ENCODE results near the gene RANBP1.

Gene RANBP1

GRCh38 chr22:20108757-20109230, 7.1 kb upstream of the RANBP1 start:
- Histone ChIP-seq H3K9ac (ENCODE audit: low read length in 5 of 5) (no peak overlapping the region), H3K9me3 (ENCODE audit: control insufficient read depth in 5 of 5, low read length in 5 of 5) (no peaks in the 10 kb centered on the region), H3K4me3 (ENCODE audit: low read depth in 1 of 5, low read length in 5 of 5) (no peak overlapping the region), H3K4me1 (ENCODE audit: control insufficient read depth in 5 of 5, insufficient read depth in 5 of 5, low read length in 5 of 5) (peaks cover 0 to 4% (median 0%) of the 10 kb centered on the region in 5 donors), H3K27ac (ENCODE audit: low read depth, low read length) (no peak overlapping the region), H3K36me3 (ENCODE audit: control insufficient read depth in 5 of 5, insufficient read depth in 5 of 5, low read length in 5 of 5) (peaks cover 0 to 96% (median 92%) of the 10 kb centered on the region in 5 donors), H3K27me3 (ENCODE audit: control insufficient read depth in 5 of 5, insufficient read depth in 4 of 5, low read length in 5 of 5) (no peaks in the 10 kb centered on the region)

GRCh38 chr22:20109411-20110358, 6.2 kb upstream of the RANBP1 start:
- Histone ChIP-seq H3K27ac (ENCODE audit: low read depth, low read length) (no peak overlapping the region), H3K4me3 (ENCODE audit: low read depth in 1 of 5, low read length in 5 of 5) (no peak overlapping the region), H3K9ac (ENCODE audit: low read length in 5 of 5) (no peak overlapping the region), H3K9me3 (ENCODE audit: control insufficient read depth in 5 of 5, low read length in 5 of 5) (no peaks in the 10 kb centered on the region), H3K4me1 (ENCODE audit: control insufficient read depth in 5 of 5, insufficient read depth in 5 of 5, low read length in 5 of 5) (peaks cover 0 to 4% (median 0%) of the 10 kb centered on the region in 5 donors), H3K36me3 (ENCODE audit: control insufficient read depth in 5 of 5, insufficient read depth in 5 of 5, low read length in 5 of 5) (peaks cover 0 to 99% (median 96%) of the 10 kb centered on the region in 5 donors), H3K27me3 (ENCODE audit: control insufficient read depth in 5 of 5, insufficient read depth in 4 of 5, low read length in 5 of 5) (no peaks in the 10 kb centered on the region)

- no peaks in the 10 kb centered on the region for H3K9me3 ChIP-seq (ENCODE audit: control insufficient read depth in 5 of 5, low read length in 5 of 5)
- H3K4me1 ChIP-seq (ENCODE audit: control insufficient read depth in 5 of 5, insufficient read depth in 5 of 5, low read length in 5 of 5), result peaks cover 0 to 10% (median 5%) of the 10 kb centered on the region in 5 donors
- no peak overlapping the region for H3K9ac ChIP-seq (ENCODE audit: low read length in 5 of 5)
- H3K27ac ChIP-seq (ENCODE audit: low read depth, low read length), result no peak overlapping the region
- peaks cover 0 to 98% (median 96%) of the 10 kb centered on the region in 5 donors for H3K36me3 ChIP-seq (ENCODE audit: control insufficient read depth in 5 of 5, insufficient read depth in 5 of 5, low read length in 5 of 5)
- no peak overlapping the region for H3K4me3 ChIP-seq (ENCODE audit: low read depth in 1 of 5, low read length in 5 of 5)
- no peaks in the 10 kb centered on the region for H3K27me3 ChIP-seq (ENCODE audit: control insufficient read depth in 5 of 5, insufficient read depth in 4 of 5, low read length in 5 of 5)
Measured at GRCh38 chr22:20110359-20110985, 5.4 kb upstream of the RANBP1 start.

- peaks cover 0 to 96% (median 92%) of the 10 kb centered on the region in 5 donors for H3K36me3 ChIP-seq (ENCODE audit: control insufficient read depth in 5 of 5, insufficient read depth in 5 of 5, low read length in 5 of 5)
- no peak overlapping the region for H3K4me3 ChIP-seq (ENCODE audit: low read depth in 1 of 5, low read length in 5 of 5)
- H3K9ac ChIP-seq (ENCODE audit: low read length in 5 of 5), result no peak overlapping the region
- H3K4me1 ChIP-seq (ENCODE audit: control insufficient read depth in 5 of 5, insufficient read depth in 5 of 5, low read length in 5 of 5), result peaks cover 0 to 17% (median 12%) of the 10 kb centered on the region in 5 donors
- H3K27ac ChIP-seq (ENCODE audit: low read depth, low read length), result no peak overlapping the region
- no peaks in the 10 kb centered on the region for H3K9me3 ChIP-seq (ENCODE audit: control insufficient read depth in 5 of 5, low read length in 5 of 5)
- H3K27me3 ChIP-seq (ENCODE audit: control insufficient read depth in 5 of 5, insufficient read depth in 4 of 5, low read length in 5 of 5), result no peaks in the 10 kb centered on the region
Measured at GRCh38 chr22:20111045-20111688, 4.7 kb upstream of the RANBP1 start.

GRCh38 chr22:20111689-20112622, 3.9 kb upstream of the RANBP1 start:
- H3K4me3 ChIP-seq (ENCODE audit: low read depth in 1 of 5, low read length in 5 of 5), result no peak overlapping the region
- peaks cover 0 to 24% (median 18%) of the 10 kb centered on the region in 5 donors for H3K4me1 ChIP-seq (ENCODE audit: control insufficient read depth in 5 of 5, insufficient read depth in 5 of 5, low read length in 5 of 5)
- peaks cover 0 to 88% (median 84%) of the 10 kb centered on the region in 5 donors for H3K36me3 ChIP-seq (ENCODE audit: control insufficient read depth in 5 of 5, insufficient read depth in 5 of 5, low read length in 5 of 5)
- no peaks in the 10 kb centered on the region for H3K27me3 ChIP-seq (ENCODE audit: control insufficient read depth in 5 of 5, insufficient read depth in 4 of 5, low read length in 5 of 5)
- peak overlapping the region in 2 of 5 donors; percentile 3 to 27 for H3K9ac ChIP-seq (ENCODE audit: low read length in 5 of 5)
- H3K27ac ChIP-seq (ENCODE audit: low read depth, low read length), result no peak overlapping the region
- no peaks in the 10 kb centered on the region for H3K9me3 ChIP-seq (ENCODE audit: control insufficient read depth in 5 of 5, low read length in 5 of 5)

- Histone ChIP-seq H3K4me3 (ENCODE audit: low read depth in 1 of 5, low read length in 5 of 5) (no peak overlapping the region), H3K9me3 (ENCODE audit: control insufficient read depth in 5 of 5, low read length in 5 of 5) (no peaks in the 10 kb centered on the region), H3K27me3 (ENCODE audit: control insufficient read depth in 5 of 5, insufficient read depth in 4 of 5, low read length in 5 of 5) (no peaks in the 10 kb centered on the region), H3K9ac (ENCODE audit: low read length in 5 of 5) (peak overlapping the region in 2 of 5 donors; percentile 3 to 27), H3K4me1 (ENCODE audit: control insufficient read depth in 5 of 5, insufficient read depth in 5 of 5, low read length in 5 of 5) (peaks cover 0 to 27% (median 21%) of the 10 kb centered on the region in 5 donors), H3K27ac (ENCODE audit: low read depth, low read length) (no peak overlapping the region), H3K36me3 (ENCODE audit: control insufficient read depth in 5 of 5, insufficient read depth in 5 of 5, low read length in 5 of 5) (peaks cover 0 to 79% (median 75%) of the 10 kb centered on the region in 5 donors)
Measured at GRCh38 chr22:20112623-20113511, 3.0 kb upstream of the RANBP1 start.

- Histone ChIP-seq H3K27ac (ENCODE audit: low read depth, low read length) (no peak overlapping the region), H3K4me3 (ENCODE audit: low read depth in 1 of 5, low read length in 5 of 5) (no peak overlapping the region), H3K4me1 (ENCODE audit: control insufficient read depth in 5 of 5, insufficient read depth in 5 of 5, low read length in 5 of 5) (peaks cover 2 to 35% (median 29%) of the 10 kb centered on the region in 5 donors), H3K9me3 (ENCODE audit: control insufficient read depth in 5 of 5, low read length in 5 of 5) (no peaks in the 10 kb centered on the region), H3K36me3 (ENCODE audit: control insufficient read depth in 5 of 5, insufficient read depth in 5 of 5, low read length in 5 of 5) (peaks cover 0 to 70% (median 66%) of the 10 kb centered on the region in 5 donors), H3K27me3 (ENCODE audit: control insufficient read depth in 5 of 5, insufficient read depth in 4 of 5, low read length in 5 of 5) (no peaks in the 10 kb centered on the region), H3K9ac (ENCODE audit: low read length in 5 of 5) (no peak overlapping the region)
Measured at GRCh38 chr22:20113551-20114310, 2.2 kb upstream of the RANBP1 start.
